Measurements from ENCODE around the gene ABCA4. TPM values are rescaled to one million over a fixed set of nuclear protein-coding genes. Genes with fewer than 3 reads are reported as not detected.

Gene ABCA4
- total RNA-seq, 2 experiments from 2014 or later = not detected

- POLR2A ChIA-PET = no interaction called here
- CTCF ChIA-PET = interaction anchor here (2.0 kb wide), 1 partner anchor 9 kb away, joined by 5 read pairs; no protein-coding TSS in a partner anchor
Observed at GRCh38 chr1:94036730-94037129, 84.2 kb downstream of the ABCA4 start.

- POLR2A ChIA-PET = no interaction called here
- CTCF ChIA-PET = interaction anchor here (1.1 kb wide), 1 partner anchor 8 kb away, joined by 4 read pairs; no protein-coding TSS in a partner anchor
Observed at GRCh38 chr1:94033849-94034248, 87.1 kb downstream of the ABCA4 start.

DNA sequence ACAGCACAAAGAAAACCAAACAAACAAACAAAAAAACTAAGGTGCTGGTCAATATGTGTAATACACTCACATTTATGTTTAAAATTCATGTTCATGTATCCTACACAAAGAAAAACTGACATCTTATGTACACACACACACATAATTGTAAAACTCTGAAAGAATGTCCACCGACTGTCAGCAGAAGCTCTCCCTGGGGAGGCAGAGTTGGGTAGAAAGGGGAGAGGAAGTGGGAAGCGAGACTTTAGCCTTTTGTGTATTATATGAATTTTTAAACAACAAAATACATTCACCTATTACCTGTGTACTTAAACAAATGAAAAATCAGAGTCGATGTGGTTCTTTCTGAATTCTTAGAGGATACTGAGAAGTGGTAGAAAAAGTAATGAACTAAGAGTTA, 88.3 kb downstream of the ABCA4 start:
- ChIA-PET POLR2A (no interaction called here), CTCF (no interaction called here)

DNA sequence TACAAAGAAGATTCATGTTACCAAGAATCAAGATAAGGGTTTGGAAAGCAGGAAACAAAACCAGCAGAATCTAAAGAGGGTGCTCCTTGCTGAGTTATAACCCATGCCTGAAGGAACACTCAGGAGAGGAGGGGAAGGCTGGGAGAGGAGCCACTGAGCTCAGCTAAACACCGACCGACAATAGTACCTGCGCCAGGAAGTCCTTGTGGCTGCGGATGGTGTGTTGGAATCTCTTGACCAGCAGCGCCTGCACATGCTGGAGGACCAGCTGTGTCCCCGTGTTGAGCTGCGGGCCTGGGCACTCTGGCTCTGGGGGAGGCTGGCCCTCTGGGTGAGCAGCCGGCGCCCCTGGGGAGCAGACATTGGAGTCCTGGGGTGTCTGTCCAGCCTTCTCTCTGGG, 89.4 kb downstream of the ABCA4 start:
- CTCF ChIA-PET = no interaction called here
- POLR2A ChIA-PET = no interaction called here

- CTCF ChIA-PET = interaction anchor here (1.0 kb wide), 1 partner anchor 8 kb away, joined by 4 read pairs; no protein-coding TSS in a partner anchor
- POLR2A ChIA-PET = no interaction called here
Observed at GRCh38 chr1:94031154-94031553, 89.8 kb downstream of the ABCA4 start.

- CTCF ChIA-PET = no interaction called here
Observed at GRCh38 chr1:94029130-94029993, 91.6 kb downstream of the ABCA4 start.

DNA sequence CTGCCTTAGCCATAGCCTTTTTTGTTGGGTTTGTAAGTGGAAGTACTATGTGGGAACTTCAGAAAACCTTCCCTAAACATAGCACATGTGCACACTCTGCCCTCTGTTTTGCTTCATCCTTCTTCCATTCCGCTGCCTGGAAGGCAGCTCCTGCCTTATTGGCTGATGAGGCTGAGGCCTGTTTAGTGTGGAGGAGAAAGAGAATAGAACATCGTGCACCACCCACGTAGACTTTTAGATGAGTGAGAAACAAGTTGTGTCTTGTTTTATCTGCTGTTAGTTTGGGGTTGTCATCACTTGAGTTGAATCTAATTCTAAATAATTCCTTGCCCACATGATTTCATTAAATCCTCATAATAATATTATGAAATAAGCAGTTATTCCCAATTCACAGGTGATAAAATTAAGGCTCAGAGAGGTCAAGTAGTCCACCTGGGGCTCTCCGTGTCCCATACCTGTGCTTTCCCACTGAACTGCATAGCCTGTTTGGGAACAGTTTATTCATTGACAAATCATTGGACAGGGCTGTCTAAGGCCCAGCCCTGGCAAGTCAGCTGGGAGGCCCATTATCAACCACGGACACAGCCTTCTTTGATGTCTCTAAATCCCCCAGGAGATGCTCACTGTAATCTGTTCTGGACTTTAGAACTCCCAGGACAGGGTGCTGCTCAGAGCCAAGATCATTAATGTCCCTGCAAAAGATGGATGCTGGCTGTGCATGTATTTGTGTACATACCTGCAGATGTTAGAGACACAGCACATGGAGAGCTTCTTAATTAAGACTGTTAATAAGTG, 93.0 kb downstream of the ABCA4 start:
- CTCF ChIA-PET = no interaction called here
- POLR2A ChIA-PET = no interaction called here

More at GRCh38 chr1:94029130-94029993, 91.6 kb downstream of the ABCA4 start:
- POLR2A ChIA-PET = no interaction called here

- ChIA-PET POLR2A (no interaction called here), CTCF (interaction anchor here (1.0 kb wide), 1 partner anchor 15 kb away, joined by 3 read pairs; no protein-coding TSS in a partner anchor)
Observed at GRCh38 chr1:94026619-94027380, 94.1 kb downstream of the ABCA4 start.

- POLR2A ChIA-PET = no interaction called here
- CTCF ChIA-PET = interaction anchor here (1.0 to 1.4 kb wide), 2 partner anchors 8 to 16 kb away, joined by 3 to 4 read pairs; no protein-coding TSS in a partner anchor
Observed at GRCh38 chr1:94025383-94026340, 95.3 kb downstream of the ABCA4 start.

- CTCF ChIA-PET = no interaction called here
Observed at GRCh38 chr1:94024104-94024792, 96.7 kb downstream of the ABCA4 start.

DNA sequence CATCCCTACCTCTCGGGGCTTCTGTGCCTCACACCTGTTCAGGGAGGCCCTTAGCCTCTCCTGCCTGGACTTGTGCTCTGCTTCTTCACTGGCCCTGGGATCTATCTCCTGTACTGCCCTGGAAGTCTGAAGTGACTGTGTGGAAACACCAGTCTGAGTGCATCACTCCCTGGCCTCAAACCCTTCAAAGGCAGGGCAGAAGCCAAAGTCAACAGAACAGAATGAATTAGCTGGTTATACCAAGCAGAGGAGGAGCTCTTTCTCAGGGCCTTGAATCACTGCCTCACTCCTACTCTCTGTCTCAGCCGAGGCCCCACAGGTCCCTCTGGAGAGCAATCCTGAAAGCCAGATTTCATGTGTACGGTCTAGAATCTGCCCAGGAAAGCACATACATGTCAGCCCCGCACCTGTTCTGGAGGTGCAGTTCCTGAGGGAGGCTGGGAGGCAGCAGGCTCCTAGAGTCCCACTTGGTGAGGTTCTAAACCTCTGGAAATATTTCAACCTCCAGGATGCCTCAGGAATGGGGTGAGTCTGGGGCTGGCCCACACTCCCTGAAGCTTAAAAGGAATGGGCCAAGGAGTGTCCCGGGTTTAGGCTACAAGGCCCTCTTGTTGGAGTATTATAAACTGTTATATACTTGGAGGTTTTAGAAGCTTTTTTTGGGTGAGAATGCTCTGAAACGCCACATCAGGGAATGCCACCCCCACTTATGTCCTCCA, 98.3 kb downstream of the ABCA4 start:
- POLR2A ChIA-PET = no interaction called here
- CTCF ChIA-PET = interaction anchor here (1.4 kb wide), 1 partner anchor 17 kb away, joined by 4 read pairs; no protein-coding TSS in a partner anchor

More at GRCh38 chr1:94024104-94024792, 96.7 kb downstream of the ABCA4 start:
- POLR2A ChIA-PET = no interaction called here

GRCh38 chr1:94020764-94021579, 100.0 kb downstream of the ABCA4 start:
- CTCF ChIA-PET = interaction anchor here (1.4 kb wide), 1 partner anchor 18 kb away, joined by 4 read pairs; no protein-coding TSS in a partner anchor
- POLR2A ChIA-PET = no interaction called here

DNA sequence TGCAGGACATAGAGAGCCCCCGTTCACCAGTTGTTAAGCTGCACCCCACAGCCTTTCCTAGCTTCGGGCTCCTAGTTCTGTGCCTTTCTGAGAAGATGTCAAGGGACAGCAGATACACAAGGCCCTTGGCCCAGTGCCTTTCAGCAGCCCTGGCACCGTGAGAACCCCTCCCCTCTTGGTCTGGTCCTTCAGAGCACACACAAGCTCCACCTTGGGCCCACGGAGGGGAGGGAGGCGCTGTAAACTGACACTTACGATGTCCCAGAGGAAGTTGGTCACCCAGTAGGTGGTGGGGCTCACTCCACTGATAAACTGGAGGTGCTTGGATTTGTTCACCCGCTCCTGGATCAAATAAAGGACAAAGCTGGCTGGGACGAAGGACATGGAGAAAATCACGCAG, 101.6 kb downstream of the ABCA4 start:
- CTCF ChIA-PET = interaction anchor here (0.6 to 0.9 kb wide), 3 partner anchors 20 to 861 kb away, joined by 3 to 5 read pairs (median 4); no protein-coding TSS in a partner anchor
- POLR2A ChIA-PET = no interaction called here

DNA sequence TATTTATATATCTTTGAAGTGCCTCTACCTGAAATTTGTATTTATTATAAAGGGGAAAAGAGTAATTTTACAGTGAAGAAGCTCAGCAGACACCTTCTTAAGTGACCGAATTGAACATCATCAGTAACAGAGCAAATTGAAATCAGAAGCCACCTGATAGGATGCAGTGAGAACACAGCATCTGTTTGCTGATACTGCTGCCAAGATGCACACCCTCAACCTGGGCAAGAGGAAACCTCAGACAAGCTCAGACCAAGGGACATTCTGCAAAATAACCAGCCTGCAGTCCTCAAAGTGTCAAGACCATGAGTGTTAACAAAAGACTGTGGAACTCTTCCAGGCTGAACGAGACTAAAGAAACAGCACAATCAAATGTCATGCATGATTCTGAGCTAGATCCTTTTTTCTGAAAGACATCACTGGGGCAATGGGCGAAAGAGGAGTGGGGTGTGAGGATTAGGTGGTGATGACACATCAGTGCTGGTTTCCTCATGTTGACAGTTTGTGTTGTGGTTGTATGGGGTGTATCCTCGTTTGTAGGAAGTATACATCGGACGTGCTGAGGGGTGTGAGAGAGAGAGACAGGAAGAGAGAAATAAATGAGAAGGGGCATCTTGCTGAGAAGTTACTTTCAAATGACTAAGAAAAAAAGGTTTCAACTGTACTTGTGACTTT, 103.7 kb downstream of the ABCA4 start:
- ChIA-PET CTCF (interaction anchor here (1.1 to 2.5 kb wide), 2 partner anchors 22 to 29 kb away, joined by 4 to 9 read pairs; no protein-coding TSS in a partner anchor), POLR2A (no interaction called here)

DNA sequence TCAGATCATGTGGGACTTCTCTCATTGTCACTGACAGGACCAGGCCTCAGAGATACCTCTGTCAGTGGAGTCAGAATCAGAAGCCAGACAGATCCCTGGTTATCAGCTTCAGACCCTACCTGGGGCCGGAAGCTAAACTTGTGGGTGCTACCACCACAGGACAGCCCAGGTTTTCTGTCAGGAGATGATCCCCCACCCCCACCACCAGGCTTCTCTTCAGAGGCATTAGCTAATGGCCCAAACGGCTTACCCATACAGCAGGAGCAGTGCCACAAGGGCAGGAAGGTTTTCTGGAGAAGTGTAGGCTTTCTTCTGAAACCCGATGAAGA, 105.5 kb downstream of the ABCA4 start:
- ChIA-PET CTCF (interaction anchor here (1.1 kb wide), 1 partner anchor 105 kb away, joined by 4 read pairs; no protein-coding TSS in a partner anchor), POLR2A (no interaction called here)

All from activated CD8-positive, alpha-beta memory T cell treated with anti-CD3 and anti-CD28 coated beads for 36 hours (primary cell).